IMR-90 (cell line): Measurements from ENCODE around the gene SIX5.

Experiments
- BHLHE40 ChIP-seq: fragments of 150-350 bp; IDR thresholded peaks from 2 replicates; pipeline ENCODE4 v1.6.1; 2016; ENCODE audit warnings: mild to moderate bottlenecking, low read depth, low read length
- CEBPB ChIP-seq: IDR thresholded peaks from 2 replicates; pipeline ENCODE4 v1.6.1; 2012; ENCODE audit warnings: low read depth, low read length, improper control_type of control experiment
- ELK1 ChIP-seq: fragments of 150-350 bp; IDR thresholded peaks from 2 replicates; pipeline ENCODE4 v1.6.1; 2016; ENCODE audit warnings: low read depth, mild to moderate bottlenecking, low read length, moderate library complexity, borderline replicate concordance
- FOS ChIP-seq: fragments of 150-350 bp; IDR thresholded peaks from 2 replicates; pipeline ENCODE4 v1.6.1; 2016; ENCODE audit warnings: low read depth, low read length
- MAZ ChIP-seq: IDR thresholded peaks from 2 replicates; pipeline ENCODE4 v1.6.1; 2012; ENCODE audit warnings: low read depth, mild to moderate bottlenecking, low read length, improper control_type of control experiment, moderate library complexity, borderline replicate concordance
- MXI1 ChIP-seq: IDR thresholded peaks from 2 replicates; pipeline ENCODE4 v1.6.1; 2012; ENCODE audit warnings: low read depth, mild to moderate bottlenecking, low read length, moderate library complexity, borderline replicate concordance
- NFE2L2 ChIP-seq: fragments of 150-350 bp; IDR thresholded peaks from 2 replicates; pipeline ENCODE4 v1.6.1; 2016; ENCODE audit warnings: low read depth, mild to moderate bottlenecking, low read length
- POLR2A ChIP-seq: IDR thresholded peaks from 2 replicates; pipeline ENCODE4 v1.6.1; 2012; ENCODE audit warnings: mild to moderate bottlenecking, low read depth, low read length
- RAD21 ChIP-seq: IDR thresholded peaks from 2 replicates; pipeline ENCODE4 v1.6.1; 2012; ENCODE audit warnings: low read length, improper control_type of control experiment
- RCOR1 ChIP-seq: IDR thresholded peaks from 2 replicates; pipeline ENCODE4 v1.6.1; 2012; ENCODE audit warnings: mild to moderate bottlenecking, low read length, improper control_type of control experiment; ENCODE audit not compliant: insufficient replicate concordance
- RFX5 ChIP-seq: IDR thresholded peaks from 2 replicates; pipeline ENCODE4 v1.8.0; 2012; ENCODE audit warnings: low read depth, mild to moderate bottlenecking, low read length, moderate library complexity
- SMC3 ChIP-seq: fragments of 150-350 bp; IDR thresholded peaks from 2 replicates; pipeline ENCODE4 v1.6.1; 2016; ENCODE audit warnings: low read depth, mild to moderate bottlenecking, antibody characterized with exemption, low read length, moderate library complexity
- USF2 ChIP-seq: fragments of 150-350 bp; IDR thresholded peaks from 2 replicates; pipeline ENCODE4 v1.6.1; 2017; ENCODE audit warnings: mild to moderate bottlenecking, antibody characterized with exemption, low read length, low read depth
- TF ChIP-seq, protein P1 (sequence below): conservative IDR thresholded peaks from 2 replicates; pipeline ENCODE4 v1.5.1; 2012; ENCODE audit warnings: mild to moderate bottlenecking, low read depth, low read length, improper control_type of control experiment

DNA sequence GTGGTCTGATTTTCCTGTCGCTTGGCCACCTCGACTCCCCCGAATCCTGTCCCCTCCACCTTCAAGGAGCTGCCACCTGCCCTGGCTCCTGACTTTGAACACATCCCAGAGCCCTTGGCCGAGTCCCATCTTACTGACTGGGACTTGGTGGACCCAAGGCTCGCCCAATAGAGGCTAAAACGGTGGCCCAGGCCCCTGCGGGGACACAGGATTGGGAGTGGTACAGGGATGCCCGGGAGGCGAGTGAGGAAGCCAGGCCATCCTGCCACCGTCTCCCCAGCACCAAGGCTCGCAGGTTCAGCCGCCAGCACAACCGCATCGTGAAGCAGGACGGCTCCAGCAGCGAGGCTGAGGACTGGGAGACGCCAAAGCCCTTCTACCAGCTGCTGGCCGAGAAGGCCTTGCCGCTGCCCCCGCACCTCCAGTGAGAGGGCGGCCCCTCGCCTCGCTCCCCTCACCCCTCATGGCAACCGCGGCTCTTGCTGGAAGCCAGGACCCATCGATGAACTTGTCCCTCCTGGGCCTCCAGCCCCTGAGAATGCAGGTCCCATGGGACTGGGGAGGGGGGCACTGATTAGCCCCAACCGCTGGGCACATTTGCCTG, 5.3 kb downstream of the SIX5 start:
- TF ChIP-seq POLR2A = no peak
- TF ChIP-seq, protein P1, sequence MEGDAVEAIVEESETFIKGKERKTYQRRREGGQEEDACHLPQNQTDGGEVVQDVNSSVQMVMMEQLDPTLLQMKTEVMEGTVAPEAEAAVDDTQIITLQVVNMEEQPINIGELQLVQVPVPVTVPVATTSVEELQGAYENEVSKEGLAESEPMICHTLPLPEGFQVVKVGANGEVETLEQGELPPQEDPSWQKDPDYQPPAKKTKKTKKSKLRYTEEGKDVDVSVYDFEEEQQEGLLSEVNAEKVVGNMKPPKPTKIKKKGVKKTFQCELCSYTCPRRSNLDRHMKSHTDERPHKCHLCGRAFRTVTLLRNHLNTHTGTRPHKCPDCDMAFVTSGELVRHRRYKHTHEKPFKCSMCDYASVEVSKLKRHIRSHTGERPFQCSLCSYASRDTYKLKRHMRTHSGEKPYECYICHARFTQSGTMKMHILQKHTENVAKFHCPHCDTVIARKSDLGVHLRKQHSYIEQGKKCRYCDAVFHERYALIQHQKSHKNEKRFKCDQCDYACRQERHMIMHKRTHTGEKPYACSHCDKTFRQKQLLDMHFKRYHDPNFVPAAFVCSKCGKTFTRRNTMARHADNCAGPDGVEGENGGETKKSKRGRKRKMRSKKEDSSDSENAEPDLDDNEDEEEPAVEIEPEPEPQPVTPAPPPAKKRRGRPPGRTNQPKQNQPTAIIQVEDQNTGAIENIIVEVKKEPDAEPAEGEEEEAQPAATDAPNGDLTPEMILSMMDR = no peak
- no peak for TF ChIP-seq BHLHE40
- no peak for TF ChIP-seq MAZ
- TF ChIP-seq RAD21 = no peak
- no peak for TF ChIP-seq RCOR1
- TF ChIP-seq FOS = no peak
- TF ChIP-seq USF2 = no peak
- no peak for TF ChIP-seq CEBPB
- no peak for TF ChIP-seq SMC3
- TF ChIP-seq NFE2L2 = no peak
- TF ChIP-seq RFX5 = no peak
- TF ChIP-seq ELK1 = no peak
- no peak for TF ChIP-seq MXI1
